Aorta (tissue), 5 donors: ENCODE data around the gene CD2. TPM values are rescaled to one million over a fixed set of nuclear protein-coding genes. Genes with fewer than 3 reads are reported as not detected.

Experiments used
- ATAC-seq: fragments of 200-7000 bp; cut with Tn5 transposase; one replicate; pipeline ENCODE4 v1.9.1; 2022; ENCODE audit warnings: moderate library complexity; ENCODE audit not compliant: low FRiP score
- DNase-seq, 2 donors: peaks; one replicate each; pipeline ENCODE4 v3.0.0-alpha.2; 2020
- H3K27ac ChIP-seq, 2 donors: one replicate each; pipeline ENCODE4 v1.5.1; 2013; ENCODE audit warnings: low read length in 2 of 2, mild to moderate bottlenecking in 2 of 2, moderate library complexity in 2 of 2, control low read depth in 1 of 2, inconsistent platforms in 1 of 2, low read depth in 1 of 2
- H3K27me3 ChIP-seq, 2 donors: one replicate each; pipeline ENCODE4 v1.6.1; 2013; ENCODE audit warnings: control low read depth in 1 of 2, low read length in 1 of 2, mild to moderate bottlenecking in 1 of 2, moderate library complexity in 1 of 2; ENCODE audit not compliant: insufficient read depth in 2 of 2, control insufficient read depth in 1 of 2
- H3K36me3 ChIP-seq, 2 donors: one replicate each; pipeline ENCODE4 v1.6.1; 2013; ENCODE audit warnings: control low read depth in 1 of 2, low read length in 1 of 2, mild to moderate bottlenecking in 1 of 2; ENCODE audit not compliant: insufficient read depth in 2 of 2, control insufficient read depth in 1 of 2
- H3K4me1 ChIP-seq, 2 donors: one replicate each; pipeline ENCODE4 v1.6.1; 2013; ENCODE audit warnings: low read length in 2 of 2, control low read depth in 1 of 2, mild to moderate bottlenecking in 1 of 2, moderate library complexity in 1 of 2; ENCODE audit not compliant: insufficient read depth in 2 of 2, control insufficient read depth in 1 of 2
- H3K4me3 ChIP-seq, 2 donors: one replicate each; pipeline ENCODE4 v1.5.1; 2013; ENCODE audit warnings: low read length in 2 of 2, control low read depth in 1 of 2, mild to moderate bottlenecking in 1 of 2
- H3K9me3 ChIP-seq: one replicate; pipeline ENCODE4 v1.6.1; 2013; ENCODE audit warnings: mild to moderate bottlenecking, low read length; ENCODE audit not compliant: control insufficient read depth
- WGBS, 2 donors: extraction: QIAGEN DNeasy Blood & Tissue Kit; methylation state at CpG; one replicate each; pipeline ENCODE4 v1.1.7; 2013; 5-methylcytosine and 5-hydroxymethylcytosine counted together
- intact Hi-C, 2 donors: fragments of 100-400 bp; cut with DNase I; formaldehyde crosslinking; loops; one replicate each; pipeline versions ENCODE4 v1.14.2 to v1.15.0; 2022
- polyA plus RNA-seq, 2 donors: library from polyadenylated mRNA; stranded (reverse); fragments of 200-250 nt; gene quantifications; one replicate each; pipeline ENCODE4 v1.2.3, GENCODE V29; 2013
- total RNA-seq, 2 donors: library from RNA; stranded (reverse); fragmentation: NEBNext Ultra II Directional; extraction: Animal tissue kit (Norgen Biotek cat#: 25700); gene quantifications; one replicate each; pipeline ENCODE4 v1.2.1, GENCODE V29; 2021
- donor health status: healthy with polysubstance abuse.
- donor health status: Bipolar disorder and iron deficiency.
- donor health status: DM: no; HTN: no; CAD: no.
- donor health status: DM: no; HTN: no; CAD: no.
- donor health status: DM: yes; HTN: yes; CAD: no.

The CD2 gene
- total and polyA plus RNA-seq, 4 donors: 0.74 to 12.0 (median 4.9) TPM

- 81 to 83% methylated on average over 16 of the region's 16 CpGs for WGBS, 2 donors
- DNase-seq (no peak), ATAC-seq (no peak)
- H3K27ac ChIP-seq: no peak overlapping the region
- H3K4me3 ChIP-seq: no peak overlapping the region
- H3K4me1 ChIP-seq: no peaks in the 10 kb centered on the region
- H3K9me3 ChIP-seq: no peaks in the 10 kb centered on the region
- intact Hi-C loops: loop anchor here in 1 of 2 donors (5.0 kb wide), 1 partner anchor 50 kb away; no protein-coding TSS in a partner anchor
- no peaks in the 10 kb centered on the region for H3K36me3 ChIP-seq
- no peaks in the 10 kb centered on the region for H3K27me3 ChIP-seq
Observed at GRCh38 chr1:116807394-116808199, 53.4 kb downstream of the CD2 start.

GRCh38 chr1:116808200-116808847 lies 54.1 kb downstream of the CD2 start:
- no peak for ATAC-seq
- Histone ChIP-seq H3K9me3 (no peaks in the 10 kb centered on the region), H3K4me1 (no peaks in the 10 kb centered on the region), H3K36me3 (no peaks in the 10 kb centered on the region), H3K27ac (no peak overlapping the region), H3K27me3 (no peaks in the 10 kb centered on the region), H3K4me3 (no peak overlapping the region)
- no peak for DNase-seq
- 87 to 88% methylated on average over 8 of the region's 8 CpGs for WGBS, 2 donors
- intact Hi-C loops: loop anchor here in 1 of 2 donors (5.0 kb wide), 1 partner anchor 51 kb away; no protein-coding TSS in a partner anchor

GRCh38 chr1:116808848-116809508 lies 54.7 kb downstream of the CD2 start:
- no peaks in the 10 kb centered on the region for H3K36me3 ChIP-seq
- 92% methylated on average over 14 of the region's 14 CpGs for WGBS, 2 donors
- ATAC-seq: no peak
- H3K4me1 ChIP-seq: no peaks in the 10 kb centered on the region
- no peaks in the 10 kb centered on the region for H3K9me3 ChIP-seq
- no peak overlapping the region for H3K4me3 ChIP-seq
- DNase-seq: no peak
- intact Hi-C loops: loop anchor here in 1 of 2 donors (5.0 kb wide), 1 partner anchor 52 kb away; no protein-coding TSS in a partner anchor
- no peaks in the 10 kb centered on the region for H3K27me3 ChIP-seq
- no peak overlapping the region for H3K27ac ChIP-seq

DNA sequence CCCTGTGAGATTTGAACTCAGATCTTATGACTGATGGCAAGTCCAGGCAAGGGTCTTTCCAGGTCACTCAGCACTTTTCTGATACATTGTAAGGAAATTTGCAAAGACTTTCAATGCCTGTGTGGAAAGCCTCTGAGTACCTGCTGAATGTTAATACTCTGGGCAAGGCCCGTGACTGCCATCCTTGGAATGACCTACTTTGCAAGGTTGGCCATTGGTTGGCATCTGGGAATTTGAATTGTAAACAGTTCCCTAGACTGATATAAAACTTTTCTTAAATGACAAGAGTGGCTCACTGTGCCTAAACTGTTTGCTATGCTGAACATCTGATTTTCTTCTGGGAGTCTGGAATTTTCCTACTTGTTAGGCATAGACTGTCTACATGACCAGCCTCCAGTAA lies 57.1 kb downstream of the CD2 start:
- Histone ChIP-seq H3K27ac (no peak overlapping the region), H3K4me3 (no peak overlapping the region), H3K4me1 (no peaks in the 10 kb centered on the region), H3K36me3 (no peaks in the 10 kb centered on the region), H3K27me3 (no peaks in the 10 kb centered on the region), H3K9me3 (no peaks in the 10 kb centered on the region)
- intact Hi-C loops: no loop called here
- 93 to 96% methylated on average over 1 of the region's 1 CpG for WGBS, 2 donors
- ATAC-seq: no peak
- no peak for DNase-seq

- intact Hi-C loops: no loop called here
- no peak for DNase-seq
- ATAC-seq: no peak
Observed at GRCh38 chr1:116814926-116815723, 60.9 kb downstream of the CD2 start.

GRCh38 chr1:116817582-116818064 lies 63.4 kb downstream of the CD2 start:
- Histone ChIP-seq H3K4me3 (no peak overlapping the region), H3K27me3 (no peaks in the 10 kb centered on the region), H3K36me3 (no peaks in the 10 kb centered on the region), H3K27ac (no peak overlapping the region), H3K9me3 (no peaks in the 10 kb centered on the region), H3K4me1 (no peaks in the 10 kb centered on the region)
- DNase-seq: peak in 1 of 2 donors; percentile 60
- intact Hi-C loops: no loop called here
- WGBS, 2 donors: 75 to 79% methylated on average over 2 of the region's 2 CpGs
- no peak for ATAC-seq

More at GRCh38 chr1:116814926-116815723, 60.9 kb downstream of the CD2 start:
- no peaks in the 10 kb centered on the region for H3K36me3 ChIP-seq
- H3K27ac ChIP-seq: no peak overlapping the region
- no peaks in the 10 kb centered on the region for H3K27me3 ChIP-seq
- no peaks in the 10 kb centered on the region for H3K4me1 ChIP-seq
- 72 to 80% methylated on average over 4 of the region's 4 CpGs for WGBS, 2 donors
- H3K4me3 ChIP-seq: no peak overlapping the region
- H3K9me3 ChIP-seq: no peaks in the 10 kb centered on the region
